Astrocyte (in vitro differentiated cells and primary cell): ENCODE results near the gene PLD3. TPM values are rescaled to one million over a fixed set of nuclear protein-coding genes. Genes with fewer than 3 reads are reported as not detected.

Experiments used
- DNase-seq: peaks from one replicate; pipeline ENCODE4 v3.0.0-alpha.2; 2010; ENCODE audit warnings: low read depth
- FAIRE-seq: peaks from 2 replicates; lab custom pipeline; 2011; peaks lifted over from hg19 to GRCh38; lab: Jason Lieb, UNC
- H2AFZ ChIP-seq: 2 replicates; pipeline ENCODE4 v1.6.0; 2012; ENCODE audit warnings: low read depth, low read length, inconsistent platforms
- H3K27ac ChIP-seq: 2 replicates; pipeline ENCODE4 v1.5.1; 2011; ENCODE audit warnings: low read depth, low read length, inconsistent platforms
- H3K27me3 ChIP-seq: 2 replicates; pipeline ENCODE4 v1.6.0; 2011; ENCODE audit warnings: low read length, inconsistent platforms; ENCODE audit not compliant: insufficient read depth
- H3K36me3 ChIP-seq: 2 replicates; pipeline ENCODE4 v1.5.1; 2011; ENCODE audit warnings: low read length, inconsistent platforms; ENCODE audit not compliant: insufficient read depth
- H3K4me1 ChIP-seq: 2 replicates; pipeline ENCODE4 v1.5.1; 2011; ENCODE audit warnings: low read length, inconsistent platforms; ENCODE audit not compliant: insufficient read depth
- H3K4me2 ChIP-seq: 2 replicates; pipeline ENCODE4 v1.6.0; 2012; ENCODE audit warnings: low read length, inconsistent platforms
- H3K4me3 ChIP-seq: 2 replicates; pipeline ENCODE4 v1.5.1; 2011; ENCODE audit warnings: low read depth, mild to moderate bottlenecking, low read length, inconsistent platforms; ENCODE audit not compliant: insufficient read depth
- H3K79me2 ChIP-seq: 2 replicates; pipeline ENCODE4 v1.6.0; 2012; ENCODE audit warnings: mild to moderate bottlenecking, low read length, inconsistent platforms; ENCODE audit not compliant: insufficient read depth
- H3K9ac ChIP-seq: 2 replicates; pipeline ENCODE4 v1.6.0; 2012; ENCODE audit warnings: mild to moderate bottlenecking, low read length, inconsistent platforms
- H3K9me3 ChIP-seq: 2 replicates; pipeline ENCODE4 v1.5.1; 2012; ENCODE audit warnings: low read depth, mild to moderate bottlenecking, low read length, inconsistent platforms; ENCODE audit not compliant: insufficient read depth
- H4K20me1 ChIP-seq: 2 replicates; pipeline ENCODE4 v1.6.0; 2012; ENCODE audit warnings: low read length, inconsistent platforms; ENCODE audit not compliant: insufficient read depth
- H3K27ac Mint-ChIP-seq: one replicate; pipeline ENCODE4 v1.8.0; 2021; ENCODE audit warnings: mild to moderate bottlenecking, mixed read lengths; ENCODE audit not compliant: unreplicated experiment
- H3K27me3 Mint-ChIP-seq: one replicate; pipeline ENCODE4 v1.8.0; 2021; ENCODE audit warnings: low read depth, mixed read lengths; ENCODE audit not compliant: unreplicated experiment
- H3K36me3 Mint-ChIP-seq: one replicate; pipeline ENCODE4 v1.8.0; 2021; ENCODE audit warnings: low read depth, mixed read lengths; ENCODE audit not compliant: unreplicated experiment
- H3K4me1 Mint-ChIP-seq: one replicate; pipeline ENCODE4 v1.8.0; 2021; ENCODE audit warnings: low read depth, mixed read lengths; ENCODE audit not compliant: unreplicated experiment
- H3K4me3 Mint-ChIP-seq: one replicate; pipeline ENCODE4 v1.8.0; 2021; ENCODE audit warnings: mild to moderate bottlenecking, moderate library complexity, mixed read lengths; ENCODE audit not compliant: unreplicated experiment
- H3K9me3 Mint-ChIP-seq: one replicate; pipeline ENCODE4 v1.8.0; 2021; ENCODE audit warnings: mild to moderate bottlenecking, mixed read lengths; ENCODE audit not compliant: unreplicated experiment
- CTCF ChIP-seq: IDR thresholded peaks from 2 replicates; pipeline ENCODE4 v1.5.1; 2011; ENCODE audit warnings: low read depth, mild to moderate bottlenecking, inconsistent platforms, low read length, moderate library complexity; ENCODE audit not compliant: insufficient read depth
- EZH2 ChIP-seq: IDR thresholded peaks from 2 replicates; pipeline ENCODE4 v1.6.1; 2012; ENCODE audit warnings: mild to moderate bottlenecking, low read length, inconsistent platforms; ENCODE audit not compliant: insufficient read depth
- total RNA-seq: library from RNA; stranded (reverse); gene quantifications from 2 replicates; pipeline ENCODE4 v1.2.1, GENCODE V29; 2021

PLD3 gene
- total RNA-seq, 1 donor from 2014 or later: 728 TPM

GRCh38 chr19:40323705-40324104, 24.8 kb upstream of the PLD3 start:
- no peak for TF ChIP-seq CTCF
- no peak for TF ChIP-seq EZH2
- no peak overlapping the region for H3K27ac Mint-ChIP-seq
- Histone ChIP-seq H3K9me3 (no peaks in the 10 kb centered on the region), H3K9ac (no peak overlapping the region), H4K20me1 (peaks cover 7% of the 10 kb centered on the region), H3K27ac (no peak overlapping the region), H3K4me3 (no peak overlapping the region), H2AFZ (no peak overlapping the region), H3K4me1 (peaks cover 10% of the 10 kb centered on the region), H3K79me2 (no peaks in the 10 kb centered on the region), H3K36me3 (peaks cover 15% of the 10 kb centered on the region), H3K27me3 (no peaks in the 10 kb centered on the region), H3K4me2 (no peak overlapping the region)
- H3K9me3 Mint-ChIP-seq: no peaks in the 10 kb centered on the region
- H3K36me3 Mint-ChIP-seq: peaks cover 41% of the 10 kb centered on the region
- no peaks in the 10 kb centered on the region for H3K27me3 Mint-ChIP-seq
- H3K4me3 Mint-ChIP-seq: no peak overlapping the region
- H3K4me1 Mint-ChIP-seq: no peaks in the 10 kb centered on the region
- DNase-seq: no peak
- FAIRE-seq: no peak

GRCh38 chr19:40326201-40326600, 22.3 kb upstream of the PLD3 start:
- H2AFZ ChIP-seq: no peak overlapping the region
- no peak overlapping the region for H3K27ac Mint-ChIP-seq
- peaks cover 39% of the 10 kb centered on the region for H3K36me3 Mint-ChIP-seq
- H3K4me2 ChIP-seq: no peak overlapping the region
- H3K9me3 ChIP-seq: no peaks in the 10 kb centered on the region
- H4K20me1 ChIP-seq: no peaks in the 10 kb centered on the region
- no peak for DNase-seq
- no peak overlapping the region for H3K4me3 ChIP-seq
- no peaks in the 10 kb centered on the region for H3K9me3 Mint-ChIP-seq
- no peak overlapping the region for H3K4me3 Mint-ChIP-seq
- no peaks in the 10 kb centered on the region for H3K27me3 Mint-ChIP-seq
- no peaks in the 10 kb centered on the region for H3K4me1 Mint-ChIP-seq
- no peak for TF ChIP-seq CTCF
- TF ChIP-seq EZH2: no peak
- H3K4me1 ChIP-seq: peaks cover 10% of the 10 kb centered on the region
- H3K9ac ChIP-seq: no peak overlapping the region
- H3K79me2 ChIP-seq: no peaks in the 10 kb centered on the region
- no peaks in the 10 kb centered on the region for H3K27me3 ChIP-seq
- no peak overlapping the region for H3K27ac ChIP-seq
- FAIRE-seq: no peak
- peaks cover 27% of the 10 kb centered on the region for H3K36me3 ChIP-seq

- no peak for DNase-seq
- Histone ChIP-seq H3K79me2 (peaks cover 2% of the 10 kb centered on the region), H3K9ac (no peak overlapping the region), H2AFZ (no peak overlapping the region), H4K20me1 (peaks cover 12% of the 10 kb centered on the region), H3K4me2 (no peak overlapping the region), H3K27ac (no peak overlapping the region), H3K9me3 (no peaks in the 10 kb centered on the region), H3K4me1 (no peaks in the 10 kb centered on the region), H3K4me3 (no peak overlapping the region), H3K27me3 (no peaks in the 10 kb centered on the region), H3K36me3 (peaks cover 33% of the 10 kb centered on the region)
- Mint-ChIP-seq H3K9me3 (no peaks in the 10 kb centered on the region), H3K36me3 (peaks cover 26% of the 10 kb centered on the region), H3K27me3 (no peaks in the 10 kb centered on the region), H3K27ac (no peak overlapping the region), H3K4me1 (no peaks in the 10 kb centered on the region), H3K4me3 (no peak overlapping the region)
- FAIRE-seq: no peak
- no peak for TF ChIP-seq CTCF
- TF ChIP-seq EZH2: no peak
Measured at GRCh38 chr19:40331052-40331451, 17.4 kb upstream of the PLD3 start.
